A673 (cell line): ENCODE data around the gene FOXC2. TPM values are rescaled to one million over a fixed set of nuclear protein-coding genes. Genes with fewer than 3 reads are reported as not detected.

Experiments
- BruUV-seq: library from RNA; stranded (reverse); fragments of 400-500 nt; replicated peaks from 2 replicates; lab custom pipeline; 2021; lab: Mats Ljungman, UMichigan
- CTCF ChIA-PET: fragments of 300-600 bp; sonication (Branson Sonifier 250); formaldehyde crosslinking; loops from one replicate; lab custom pipeline; 2022; ENCODE audit warnings: antibody characterized with exemption; lab: Charles Lee
- POLR2A ChIA-PET: fragments of 300-600 bp; sonication (Branson Sonifier 250); formaldehyde crosslinking; loops from one replicate; lab custom pipeline; 2022; ENCODE audit warnings: antibody characterized with exemption; ENCODE audit not compliant: low non-redundant PET; lab: Charles Lee
- DNase-seq: peaks from one replicate; pipeline ENCODE4 v3.0.0-alpha.2; 2015; ENCODE audit warnings: low spot score
- H3K27ac ChIP-seq: fragments of 200-600 bp; sonication (generic); 2 replicates; pipeline ENCODE4 v1.5.1; 2016; ENCODE audit warnings: mixed run types, low read depth, mild to moderate bottlenecking, mixed read lengths, antibody characterized with exemption, low read length; ENCODE audit not compliant: poor library complexity, severe bottlenecking
- H3K27me3 ChIP-seq: fragments of 200-600 bp; sonication (generic); replicated peaks from 2 replicates; pipeline ENCODE4 v1.6.1; 2017; ENCODE audit warnings: mixed run types, low read depth, mild to moderate bottlenecking, mixed read lengths, antibody characterized with exemption, low read length; ENCODE audit not compliant: insufficient read depth, poor library complexity
- H3K36me3 ChIP-seq: fragments of 200-600 bp; sonication (generic); 2 replicates; pipeline ENCODE4 v1.6.1; 2016; ENCODE audit warnings: mixed run types, mild to moderate bottlenecking, mixed read lengths, antibody characterized with exemption, low read length; ENCODE audit not compliant: insufficient read depth, poor library complexity, severe bottlenecking
- H3K4me1 ChIP-seq: fragments of 200-600 bp; sonication (generic); 2 replicates; pipeline ENCODE4 v1.6.1; 2017; ENCODE audit warnings: mixed run types, mild to moderate bottlenecking, mixed read lengths, antibody characterized with exemption, low read length; ENCODE audit not compliant: insufficient read depth, poor library complexity, severe bottlenecking
- H3K4me3 ChIP-seq: fragments of 200-600 bp; sonication (generic); 2 replicates; pipeline ENCODE4 v1.5.1; 2016; ENCODE audit warnings: low read depth, mixed run types, mild to moderate bottlenecking, mixed read lengths, low read length; ENCODE audit not compliant: poor library complexity, severe bottlenecking
- H3K9me3 ChIP-seq: fragments of 200-600 bp; sonication (generic); 2 replicates; pipeline ENCODE4 v1.6.1; 2016; ENCODE audit warnings: mixed run types, low read depth, mild to moderate bottlenecking, mixed read lengths, antibody characterized with exemption, low read length; ENCODE audit not compliant: poor library complexity, severe bottlenecking
- CTCF ChIP-seq: fragments of 300-800, 200-600 bp; sonication (generic); conservative IDR thresholded peaks from 2 replicates; pipeline ENCODE4 v1.5.1; 2017; ENCODE audit warnings: low read depth, mild to moderate bottlenecking, antibody characterized with exemption, low read length, moderate library complexity, mixed read lengths
- EZH2 ChIP-seq: fragments of 200-600 bp; sonication (generic); IDR thresholded peaks from 2 replicates; pipeline ENCODE4 v1.6.1; 2017; ENCODE audit warnings: borderline replicate concordance, low read depth, mild to moderate bottlenecking, mixed read lengths, antibody characterized with exemption, low read length; ENCODE audit not compliant: poor library complexity, severe bottlenecking
- intact Hi-C: fragments of 100-400 bp; cut with micrococcal nuclease; formaldehyde crosslinking; loops from one replicate; pipeline ENCODE4 v1.10.0; 2022; ENCODE audit not compliant: unreplicated experiment
- total RNA-seq: library from RNA; stranded (reverse); gene quantifications from 2 replicates; pipeline ENCODE4 v1.2.3, GENCODE V29; 2021

FOXC2 gene
- total RNA-seq, 1 experiment from 2014 or later = 0.34 TPM

GRCh38 chr16:86579268-86580062, 12.8 kb downstream of the FOXC2 start:
- peaks cover 17% of the 10 kb centered on the region for H3K4me1 ChIP-seq
- CTCF ChIA-PET = no interaction called here
- TF ChIP-seq EZH2 (no peak), CTCF (no peak)
- BruUV-seq = no TSS peak
- H3K9me3 ChIP-seq = no peaks in the 10 kb centered on the region
- H3K4me3 ChIP-seq = no peak overlapping the region
- POLR2A ChIA-PET = no interaction called here
- no peak for DNase-seq
- H3K27me3 ChIP-seq = no peaks in the 10 kb centered on the region
- no peak overlapping the region for H3K27ac ChIP-seq
- intact Hi-C loops = loop anchor here (10.0 kb wide), 1 partner anchor 295 kb away; no protein-coding TSS in a partner anchor
- no peaks in the 10 kb centered on the region for H3K36me3 ChIP-seq

- CTCF ChIA-PET = no interaction called here
- Histone ChIP-seq H3K36me3 (no peaks in the 10 kb centered on the region), H3K4me1 (peaks cover 17% of the 10 kb centered on the region), H3K9me3 (no peaks in the 10 kb centered on the region), H3K27me3 (no peaks in the 10 kb centered on the region), H3K27ac (no peak overlapping the region), H3K4me3 (no peak overlapping the region)
- intact Hi-C loops = no loop called here
- TF ChIP-seq CTCF = no peak
- TF ChIP-seq EZH2 = no peak
- POLR2A ChIA-PET = no interaction called here
- no peak for DNase-seq
- no TSS peak for BruUV-seq
Observed at GRCh38 chr16:86580063-86580790, 13.6 kb downstream of the FOXC2 start.

GRCh38 chr16:86580791-86581170, 14.2 kb downstream of the FOXC2 start:
- intact Hi-C loops = no loop called here
- DNase-seq = no peak
- Histone ChIP-seq H3K4me3 (no peak overlapping the region), H3K27ac (no peak overlapping the region), H3K4me1 (peaks cover 12% of the 10 kb centered on the region), H3K36me3 (no peaks in the 10 kb centered on the region), H3K27me3 (no peaks in the 10 kb centered on the region), H3K9me3 (no peaks in the 10 kb centered on the region)
- POLR2A ChIA-PET = no interaction called here
- CTCF ChIA-PET = no interaction called here
- no TSS peak for BruUV-seq
- no peak for TF ChIP-seq CTCF
- no peak for TF ChIP-seq EZH2
